ENCODE results near the gene MTTP.

- TF ChIP-seq CTCF (IDR thresholded peaks at IDR 0.05) (no peak), POLR2A (IDR thresholded peaks at IDR 0.05) (no peak)
Measured at GRCh38 chr4:99614491-99614890, 39.9 kb downstream of the MTTP start.

Measured in uterus (tissue), 2 donors.